CD14-positive monocyte (primary cell): ENCODE results near the gene LY6G5B. TPM values are rescaled to one million over a fixed set of nuclear protein-coding genes. Genes with fewer than 3 reads are reported as not detected.

ENCODE experiments used
- DNase-seq, 3 donors: peaks; one replicate each; pipeline ENCODE4 v3.0.0-alpha.2; 2011 to 2022
- H2AFZ ChIP-seq: 2 replicates; pipeline ENCODE4 v1.6.0; 2012; ENCODE audit warnings: mild to moderate bottlenecking, low read depth, low read length, inconsistent platforms; ENCODE audit not compliant: insufficient read depth, poor library complexity, severe bottlenecking
- H3K27ac ChIP-seq, 2 donors: 1 replicate in 1 of 2; 2 replicates in 1 of 2; pipeline ENCODE4 v1.5.1; 2012 to 2013; ENCODE audit warnings: low read length in 2 of 2, control low read depth in 1 of 2, inconsistent platforms in 1 of 2, low read depth in 1 of 2, mild to moderate bottlenecking in 1 of 2
- H3K27me3 ChIP-seq, 2 donors: one replicate each; pipeline versions ENCODE4 v1.6.0 to v1.6.1; 2011 to 2013; ENCODE audit warnings: low read length in 2 of 2; ENCODE audit not compliant: control insufficient read depth in 2 of 2, insufficient read depth in 2 of 2
- H3K36me3 ChIP-seq, 2 donors: replicated peaks in 1 of 2; 1 replicate in 1 of 2; 2 replicates in 1 of 2; pipeline versions ENCODE4 v1.5.1 to v1.6.1; 2012 to 2013; ENCODE audit warnings: low read length in 2 of 2, control low read depth in 1 of 2, inconsistent platforms in 1 of 2, mild to moderate bottlenecking in 1 of 2; ENCODE audit not compliant: insufficient read depth in 2 of 2, control insufficient read depth in 1 of 2
- H3K4me1 ChIP-seq, 2 donors: 1 replicate in 1 of 2; 2 replicates in 1 of 2; pipeline versions ENCODE4 v1.5.1 to v1.6.1; 2012 to 2013; ENCODE audit warnings: low read length in 2 of 2, control low read depth in 1 of 2, inconsistent platforms in 1 of 2, mild to moderate bottlenecking in 1 of 2, moderate library complexity in 1 of 2; ENCODE audit not compliant: insufficient read depth in 2 of 2, control insufficient read depth in 1 of 2
- H3K4me2 ChIP-seq: replicated peaks from 2 replicates; pipeline ENCODE3; 2012; ENCODE audit warnings: low read length, moderate library complexity, mild to moderate bottlenecking; ENCODE audit not compliant: poor library complexity, severe bottlenecking; ENCODE audit errors: extremely low read depth
- H3K4me3 ChIP-seq, 3 experiments: fragments of 200-600 bp in 1 of 3; sonication (generic) in 1 of 3; replicated peaks in 1 of 3; 1 replicate in 2 of 3; 2 replicates in 1 of 3; pipeline ENCODE4 v1.5.1; 2011 to 2013; ENCODE audit warnings: low read length in 3 of 3, mild to moderate bottlenecking in 3 of 3, control low read depth in 2 of 3, low read depth in 2 of 3, inconsistent platforms in 1 of 3, moderate library complexity in 1 of 3
- H3K79me2 ChIP-seq: 2 replicates; pipeline ENCODE4 v1.6.0; 2012; ENCODE audit warnings: mild to moderate bottlenecking, control low read depth, inconsistent platforms, low read length, moderate library complexity; ENCODE audit not compliant: insufficient read depth
- H3K9ac ChIP-seq: 2 replicates; pipeline ENCODE4 v1.6.0; 2017; ENCODE audit warnings: low read length, mild to moderate bottlenecking; ENCODE audit not compliant: insufficient read depth, poor library complexity, severe bottlenecking
- H3K9me3 ChIP-seq, 2 donors: replicated peaks in 1 of 2; 1 replicate in 1 of 2; 2 replicates in 1 of 2; pipeline versions ENCODE4 v1.5.1 to v1.6.1; 2012 to 2013; ENCODE audit warnings: low read length in 2 of 2, control low read depth in 1 of 2; ENCODE audit not compliant: control insufficient read depth in 1 of 2, insufficient read depth in 1 of 2
- H4K20me1 ChIP-seq: 2 replicates; pipeline ENCODE4 v1.6.0; 2012; ENCODE audit warnings: mild to moderate bottlenecking, low read length, control low read depth, moderate library complexity; ENCODE audit not compliant: insufficient read depth
- H3K27ac Mint-ChIP-seq, 7 donors: one replicate each; pipeline ENCODE4 v1.8.0; 2020; ENCODE audit warnings: mild to moderate bottlenecking in 7 of 7, mixed read lengths in 7 of 7, moderate library complexity in 6 of 7, inconsistent platforms in 2 of 7
- H3K27me3 Mint-ChIP-seq, 3 donors: one replicate each; pipeline ENCODE4 v1.8.0; 2021 to 2022; ENCODE audit warnings: low read depth in 3 of 3, mild to moderate bottlenecking in 3 of 3, mixed read lengths in 3 of 3, moderate library complexity in 3 of 3, inconsistent platforms in 1 of 3
- H3K36me3 Mint-ChIP-seq, 2 donors: one replicate each; pipeline ENCODE4 v1.8.0; 2020; ENCODE audit warnings: mixed read lengths in 2 of 2, inconsistent platforms in 1 of 2, mild to moderate bottlenecking in 1 of 2
- H3K4me1 Mint-ChIP-seq: one replicate; pipeline ENCODE4 v1.8.0; 2020; ENCODE audit warnings: mild to moderate bottlenecking, mixed read lengths
- H3K4me3 Mint-ChIP-seq, 2 donors: one replicate each; pipeline ENCODE4 v1.8.0; 2020; ENCODE audit warnings: mild to moderate bottlenecking in 2 of 2, mixed read lengths in 2 of 2, moderate library complexity in 1 of 2
- H3K9me3 Mint-ChIP-seq, 7 donors: one replicate each; pipeline ENCODE4 v1.8.0; 2020 to 2022; ENCODE audit warnings: mixed read lengths in 7 of 7, mild to moderate bottlenecking in 6 of 7, moderate library complexity in 6 of 7, inconsistent platforms in 2 of 7
- WGBS: methylation state at CpG from one replicate; pipeline ENCODE4 v1.1.5; 2013; ENCODE audit warnings: missing lambda C conversion rate; ENCODE audit not compliant: insufficient coverage; 5-methylcytosine and 5-hydroxymethylcytosine counted together
- intact Hi-C, 2 donors: fragments of 100-400 bp; cut with micrococcal nuclease; formaldehyde crosslinking; loops; one replicate each; pipeline versions ENCODE4 v1.15.0 to v1.15.1; 2023
- polyA plus RNA-seq, 3 donors: library from polyadenylated mRNA; depleted of rRNA in 1 of 3; unstranded in 2 of 3; stranded (reverse) in 1 of 3; fragments of 300-500 nt in 2 of 3; fragments of >200 nt in 1 of 3; fragmentation: Illumina TruSeq in 2 of 3; gene quantifications; 1 replicate in 2 of 3; 2 replicates in 1 of 3; pipeline ENCODE4 v1.2.3, GENCODE V29; 2012 to 2021
- TF ChIP-seq, protein P1 (sequence below): fragments of 200-600 bp; IDR thresholded peaks from one replicate; pipeline ENCODE4 v1.8.0; 2022; ENCODE audit warnings: antibody characterized with exemption, mild to moderate bottlenecking

The LY6G5B gene
- polyA plus RNA-seq, 3 donors, result 0.17 to 55.1 TPM; not detected in 1

DNA sequence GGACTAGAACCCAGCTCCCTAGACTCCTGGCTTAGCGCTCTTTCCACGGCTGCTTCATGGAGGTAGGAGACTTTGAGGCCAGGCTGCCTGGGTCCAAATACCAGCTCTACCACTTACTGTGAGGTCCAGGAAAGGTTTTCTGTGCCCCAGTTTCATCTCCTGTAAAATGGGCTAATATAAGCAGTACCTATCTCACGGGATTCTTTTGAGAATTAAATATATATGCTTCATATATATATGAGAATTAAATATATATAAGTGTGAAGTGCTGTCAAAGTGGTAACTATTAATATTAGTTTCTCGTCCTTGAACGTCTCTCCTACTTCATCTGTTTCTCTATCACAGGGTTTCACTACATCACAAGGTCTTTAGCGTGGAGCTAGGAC lies 21.3 kb downstream of the LY6G5B start:
- H3K36me3 ChIP-seq, result peaks cover 89 to 98% of the 10 kb centered on the region in 2 donors
- intact Hi-C loops, result no loop called here
- H2AFZ ChIP-seq, result no peak overlapping the region
- H3K4me2 ChIP-seq, result no peak overlapping the region
- no peak for DNase-seq
- peaks cover 7% of the 10 kb centered on the region for H3K79me2 ChIP-seq
- no peak overlapping the region for H3K27ac ChIP-seq
- no peak overlapping the region for H3K9ac ChIP-seq
- H3K4me3 Mint-ChIP-seq, result no peak overlapping the region
- peaks cover 26% of the 10 kb centered on the region for H4K20me1 ChIP-seq
- H3K4me1 Mint-ChIP-seq, result peaks cover 14% of the 10 kb centered on the region
- H3K27me3 Mint-ChIP-seq, result peaks cover 0 to 6% (median 1%) of the 10 kb centered on the region in 3 donors
- no peaks in the 10 kb centered on the region for H3K9me3 ChIP-seq
- H3K4me3 ChIP-seq, result no peak overlapping the region
- TF ChIP-seq, protein P1, sequence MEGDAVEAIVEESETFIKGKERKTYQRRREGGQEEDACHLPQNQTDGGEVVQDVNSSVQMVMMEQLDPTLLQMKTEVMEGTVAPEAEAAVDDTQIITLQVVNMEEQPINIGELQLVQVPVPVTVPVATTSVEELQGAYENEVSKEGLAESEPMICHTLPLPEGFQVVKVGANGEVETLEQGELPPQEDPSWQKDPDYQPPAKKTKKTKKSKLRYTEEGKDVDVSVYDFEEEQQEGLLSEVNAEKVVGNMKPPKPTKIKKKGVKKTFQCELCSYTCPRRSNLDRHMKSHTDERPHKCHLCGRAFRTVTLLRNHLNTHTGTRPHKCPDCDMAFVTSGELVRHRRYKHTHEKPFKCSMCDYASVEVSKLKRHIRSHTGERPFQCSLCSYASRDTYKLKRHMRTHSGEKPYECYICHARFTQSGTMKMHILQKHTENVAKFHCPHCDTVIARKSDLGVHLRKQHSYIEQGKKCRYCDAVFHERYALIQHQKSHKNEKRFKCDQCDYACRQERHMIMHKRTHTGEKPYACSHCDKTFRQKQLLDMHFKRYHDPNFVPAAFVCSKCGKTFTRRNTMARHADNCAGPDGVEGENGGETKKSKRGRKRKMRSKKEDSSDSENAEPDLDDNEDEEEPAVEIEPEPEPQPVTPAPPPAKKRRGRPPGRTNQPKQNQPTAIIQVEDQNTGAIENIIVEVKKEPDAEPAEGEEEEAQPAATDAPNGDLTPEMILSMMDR, result no peak
- peaks cover 9 to 10% of the 10 kb centered on the region in 2 donors for H3K4me1 ChIP-seq
- H3K27ac Mint-ChIP-seq, result peak overlapping the region in 2 of 7 donors; percentile 25 to 63
- peaks cover 84 to 94% of the 10 kb centered on the region in 2 donors for H3K36me3 Mint-ChIP-seq
- 100% methylated on average over 1 of the region's 6 CpGs for WGBS
- H3K27me3 ChIP-seq, result no peaks in the 10 kb centered on the region
- H3K9me3 Mint-ChIP-seq, result no peaks in the 10 kb centered on the region

DNA sequence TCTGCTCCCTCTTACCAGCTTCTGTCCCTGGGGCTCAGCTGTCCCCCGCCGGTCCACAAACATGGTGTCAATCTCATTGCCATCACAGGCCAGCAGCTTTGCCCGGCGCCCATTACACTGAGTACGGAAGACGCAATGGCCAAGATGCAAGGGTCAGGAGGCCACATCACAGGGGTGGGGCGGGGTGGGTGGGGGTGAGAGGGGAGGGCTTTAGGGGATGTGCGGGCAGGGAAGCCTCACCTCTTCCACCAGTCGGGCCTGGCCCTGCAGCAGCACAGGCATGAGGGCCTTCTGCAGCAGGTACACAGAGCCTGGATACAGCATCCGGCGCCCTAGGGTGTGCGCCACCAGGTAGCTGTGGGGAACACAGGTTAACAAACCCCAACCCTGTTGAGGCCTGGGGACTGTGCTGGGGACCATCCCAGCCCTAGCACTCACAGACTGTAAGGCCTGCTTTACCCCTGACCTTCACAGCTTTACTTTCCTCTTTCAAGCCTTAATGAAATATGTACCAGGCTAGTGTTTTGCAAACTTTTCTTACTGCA lies 21.9 kb downstream of the LY6G5B start:
- H3K27ac ChIP-seq, result no peak overlapping the region
- peaks cover 26% of the 10 kb centered on the region for H4K20me1 ChIP-seq
- Mint-ChIP-seq H3K4me3 (no peak overlapping the region), H3K9me3 (no peaks in the 10 kb centered on the region), H3K4me1 (peaks cover 14% of the 10 kb centered on the region), H3K36me3 (peaks cover 82 to 94% of the 10 kb centered on the region in 2 donors), H3K27me3 (peaks cover 0 to 5% (median 1%) of the 10 kb centered on the region in 3 donors), H3K27ac (peak overlapping the region in 2 of 7 donors; percentile 46 to 63)
- intact Hi-C loops, result no loop called here
- no peak for DNase-seq
- H3K4me3 ChIP-seq, result no peak overlapping the region
- WGBS, result 97% methylated on average over 5 of the region's 12 CpGs
- no peaks in the 10 kb centered on the region for H3K9me3 ChIP-seq
- no peaks in the 10 kb centered on the region for H3K27me3 ChIP-seq
- no peak overlapping the region for H2AFZ ChIP-seq
- peaks cover 9 to 10% of the 10 kb centered on the region in 2 donors for H3K4me1 ChIP-seq
- TF ChIP-seq, protein P1, result no peak
- H3K79me2 ChIP-seq, result peaks cover 7% of the 10 kb centered on the region
- H3K4me2 ChIP-seq, result no peak overlapping the region
- peaks cover 89 to 98% of the 10 kb centered on the region in 2 donors for H3K36me3 ChIP-seq
- no peak overlapping the region for H3K9ac ChIP-seq
